GM12892 (cell line): ENCODE measurements around the gene SPIRE1.

Experiments
- POLR2A ChIP-seq: IDR thresholded peaks from 2 replicates; pipeline ENCODE4 v1.6.1; 2011; ENCODE audit warnings: low read depth, low read length, control low read depth
- POLR2AphosphoS5 ChIP-seq: IDR thresholded peaks from 2 replicates; pipeline ENCODE4 v1.6.1; 2011; ENCODE audit warnings: low read depth, low read length, control low read depth
- TAF1 ChIP-seq: IDR thresholded peaks from 2 replicates; pipeline ENCODE4 v1.6.1; 2011; ENCODE audit warnings: low read depth, mild to moderate bottlenecking, control low read depth, low read length, borderline replicate concordance

- TF ChIP-seq POLR2AphosphoS5 = no peak
- no peak for TF ChIP-seq TAF1
- no peak for TF ChIP-seq POLR2A
Measured at GRCh38 chr18:12586956-12587355, 71.0 kb downstream of the SPIRE1 start.
